Suprapubic skin (tissue), 4 donors: Measurements from ENCODE around the gene FMN1.

Experiments
- CTCF ChIP-seq, 2 donors: fragments of 200-600 bp in 1 of 2; fragments of 450-650 bp in 1 of 2; sonication (generic) in 1 of 2; IDR thresholded peaks; one replicate each; pipeline ENCODE4 v1.5.1; 2016 to 2019; ENCODE audit warnings: antibody characterized with exemption in 2 of 2, mild to moderate bottlenecking in 1 of 2, moderate library complexity in 1 of 2
- POLR2A ChIP-seq, 2 donors: fragments of 450-650 bp; IDR thresholded peaks; one replicate each; pipeline ENCODE4 v1.6.1; 2017; ENCODE audit warnings: antibody characterized with exemption in 2 of 2, mild to moderate bottlenecking in 2 of 2, moderate library complexity in 2 of 2
- POLR2AphosphoS5 ChIP-seq, 3 donors: sonication (generic); formaldehyde crosslinking; IDR thresholded peaks; one replicate each; pipeline ENCODE4 v1.6.1; 2017; ENCODE audit warnings: antibody characterized with exemption in 3 of 3

GRCh38 chr15:32718227-32718820 is 476.2 kb downstream of the FMN1 start:
- TF ChIP-seq CTCF (IDR thresholded peaks at IDR 0.05) (no peak), POLR2A (IDR thresholded peaks at IDR 0.05) (no peak), POLR2AphosphoS5 (IDR thresholded peaks at IDR 0.05) (no peak)
